Breast epithelium (tissue), 3 donors: ENCODE measurements around the gene PLB1.

ENCODE experiments used
- POLR2A ChIP-seq: fragments of 450-650 bp; IDR thresholded peaks from one replicate; pipeline ENCODE4 v1.6.1; 2016; ENCODE audit warnings: antibody characterized with exemption, mild to moderate bottlenecking, moderate library complexity
- POLR2AphosphoS5 ChIP-seq, 3 donors: sonication (generic); formaldehyde crosslinking; IDR thresholded peaks; one replicate each; pipeline ENCODE4 v1.6.1; 2017; ENCODE audit warnings: antibody characterized with exemption in 3 of 3
- TF ChIP-seq, protein P1 (sequence below), 3 donors: fragments of 450-650 bp; IDR thresholded peaks; one replicate each; pipeline ENCODE4 v1.5.1; 2016 to 2017; ENCODE audit warnings: antibody characterized with exemption in 3 of 3, mild to moderate bottlenecking in 3 of 3, moderate library complexity in 3 of 3

DNA sequence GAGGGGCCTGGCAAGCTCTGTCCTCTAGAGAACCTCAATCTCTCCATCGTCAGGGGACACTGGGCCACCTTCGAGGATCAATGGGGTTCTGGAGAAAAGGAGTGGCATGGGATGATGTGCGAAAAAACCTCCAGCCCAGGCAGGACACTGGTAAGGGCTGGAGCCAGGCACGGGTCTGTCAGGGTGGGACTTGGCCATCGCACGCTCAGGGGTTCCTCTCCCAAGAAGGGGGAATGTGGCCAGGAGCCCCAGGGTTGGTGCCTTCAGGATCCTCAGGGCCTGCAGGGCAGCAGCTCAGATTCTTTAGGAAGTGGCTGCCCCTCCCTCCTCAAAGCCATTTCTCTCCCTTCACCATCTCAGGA, 46.8 kb upstream of the PLB1 start:
- TF ChIP-seq, protein P1, sequence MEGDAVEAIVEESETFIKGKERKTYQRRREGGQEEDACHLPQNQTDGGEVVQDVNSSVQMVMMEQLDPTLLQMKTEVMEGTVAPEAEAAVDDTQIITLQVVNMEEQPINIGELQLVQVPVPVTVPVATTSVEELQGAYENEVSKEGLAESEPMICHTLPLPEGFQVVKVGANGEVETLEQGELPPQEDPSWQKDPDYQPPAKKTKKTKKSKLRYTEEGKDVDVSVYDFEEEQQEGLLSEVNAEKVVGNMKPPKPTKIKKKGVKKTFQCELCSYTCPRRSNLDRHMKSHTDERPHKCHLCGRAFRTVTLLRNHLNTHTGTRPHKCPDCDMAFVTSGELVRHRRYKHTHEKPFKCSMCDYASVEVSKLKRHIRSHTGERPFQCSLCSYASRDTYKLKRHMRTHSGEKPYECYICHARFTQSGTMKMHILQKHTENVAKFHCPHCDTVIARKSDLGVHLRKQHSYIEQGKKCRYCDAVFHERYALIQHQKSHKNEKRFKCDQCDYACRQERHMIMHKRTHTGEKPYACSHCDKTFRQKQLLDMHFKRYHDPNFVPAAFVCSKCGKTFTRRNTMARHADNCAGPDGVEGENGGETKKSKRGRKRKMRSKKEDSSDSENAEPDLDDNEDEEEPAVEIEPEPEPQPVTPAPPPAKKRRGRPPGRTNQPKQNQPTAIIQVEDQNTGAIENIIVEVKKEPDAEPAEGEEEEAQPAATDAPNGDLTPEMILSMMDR (IDR thresholded peaks at IDR 0.05) = no peak
- no peak for TF ChIP-seq POLR2AphosphoS5 (IDR thresholded peaks at IDR 0.05)
- TF ChIP-seq POLR2A = no peak
